ENCODE data around the gene TOMT.

DNA sequence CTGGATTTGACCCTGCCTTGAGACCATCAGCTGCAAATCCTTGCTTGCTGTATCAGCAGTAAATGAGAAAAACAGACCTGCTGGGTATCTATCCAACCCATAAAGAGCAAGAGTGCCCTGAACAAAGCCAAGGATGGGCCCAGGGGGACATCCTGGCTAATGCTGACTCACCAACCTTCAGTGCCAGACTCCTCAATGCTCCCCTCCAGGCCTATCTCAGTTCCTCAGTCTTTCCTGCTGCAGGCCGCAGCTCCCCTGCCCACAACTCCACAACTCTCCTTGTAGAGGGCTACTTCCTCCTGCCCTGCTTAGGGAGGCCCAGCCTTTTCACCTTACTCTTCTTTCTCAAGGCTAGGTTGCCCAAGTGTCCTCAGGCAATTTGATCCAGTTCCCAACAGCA lies 5.3 kb upstream of the TOMT start:
- TF ChIP-seq, protein P1, sequence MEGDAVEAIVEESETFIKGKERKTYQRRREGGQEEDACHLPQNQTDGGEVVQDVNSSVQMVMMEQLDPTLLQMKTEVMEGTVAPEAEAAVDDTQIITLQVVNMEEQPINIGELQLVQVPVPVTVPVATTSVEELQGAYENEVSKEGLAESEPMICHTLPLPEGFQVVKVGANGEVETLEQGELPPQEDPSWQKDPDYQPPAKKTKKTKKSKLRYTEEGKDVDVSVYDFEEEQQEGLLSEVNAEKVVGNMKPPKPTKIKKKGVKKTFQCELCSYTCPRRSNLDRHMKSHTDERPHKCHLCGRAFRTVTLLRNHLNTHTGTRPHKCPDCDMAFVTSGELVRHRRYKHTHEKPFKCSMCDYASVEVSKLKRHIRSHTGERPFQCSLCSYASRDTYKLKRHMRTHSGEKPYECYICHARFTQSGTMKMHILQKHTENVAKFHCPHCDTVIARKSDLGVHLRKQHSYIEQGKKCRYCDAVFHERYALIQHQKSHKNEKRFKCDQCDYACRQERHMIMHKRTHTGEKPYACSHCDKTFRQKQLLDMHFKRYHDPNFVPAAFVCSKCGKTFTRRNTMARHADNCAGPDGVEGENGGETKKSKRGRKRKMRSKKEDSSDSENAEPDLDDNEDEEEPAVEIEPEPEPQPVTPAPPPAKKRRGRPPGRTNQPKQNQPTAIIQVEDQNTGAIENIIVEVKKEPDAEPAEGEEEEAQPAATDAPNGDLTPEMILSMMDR (IDR thresholded peaks at IDR 0.05), result no peak
- TF ChIP-seq POLR2AphosphoS5 (IDR thresholded peaks at IDR 0.05) (no peak), POLR2A (IDR thresholded peaks at IDR 0.05) (no peak)
